ENCODE measurements around the gene SUZ12.
"Not testable (repeated sequence)": the region's sequence is repeated elsewhere in the genome, so short reads cannot be mapped to it uniquely, and the experiment has no call there.

DNA sequence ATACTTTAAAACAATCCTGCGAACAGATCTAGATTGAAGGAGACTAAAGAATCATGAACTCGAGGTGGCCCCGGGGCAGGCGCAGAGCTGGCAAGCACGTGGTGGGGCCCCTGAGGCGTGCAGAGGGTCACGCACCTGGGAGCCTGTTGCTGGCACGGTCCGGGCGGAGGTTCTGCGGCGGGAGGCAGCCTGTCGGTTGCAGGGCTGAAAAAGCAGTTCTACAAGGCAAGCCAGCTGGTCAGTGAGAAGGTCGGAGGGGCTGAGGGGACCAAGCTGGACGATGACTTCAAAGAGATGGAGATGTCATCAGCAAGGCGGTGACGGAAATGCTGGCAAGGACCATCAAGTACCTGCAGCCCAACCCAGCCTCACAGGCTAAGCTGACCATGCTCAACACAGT lies 103.4 kb downstream of the SUZ12 start:
- TF ChIP-seq, protein P1, sequence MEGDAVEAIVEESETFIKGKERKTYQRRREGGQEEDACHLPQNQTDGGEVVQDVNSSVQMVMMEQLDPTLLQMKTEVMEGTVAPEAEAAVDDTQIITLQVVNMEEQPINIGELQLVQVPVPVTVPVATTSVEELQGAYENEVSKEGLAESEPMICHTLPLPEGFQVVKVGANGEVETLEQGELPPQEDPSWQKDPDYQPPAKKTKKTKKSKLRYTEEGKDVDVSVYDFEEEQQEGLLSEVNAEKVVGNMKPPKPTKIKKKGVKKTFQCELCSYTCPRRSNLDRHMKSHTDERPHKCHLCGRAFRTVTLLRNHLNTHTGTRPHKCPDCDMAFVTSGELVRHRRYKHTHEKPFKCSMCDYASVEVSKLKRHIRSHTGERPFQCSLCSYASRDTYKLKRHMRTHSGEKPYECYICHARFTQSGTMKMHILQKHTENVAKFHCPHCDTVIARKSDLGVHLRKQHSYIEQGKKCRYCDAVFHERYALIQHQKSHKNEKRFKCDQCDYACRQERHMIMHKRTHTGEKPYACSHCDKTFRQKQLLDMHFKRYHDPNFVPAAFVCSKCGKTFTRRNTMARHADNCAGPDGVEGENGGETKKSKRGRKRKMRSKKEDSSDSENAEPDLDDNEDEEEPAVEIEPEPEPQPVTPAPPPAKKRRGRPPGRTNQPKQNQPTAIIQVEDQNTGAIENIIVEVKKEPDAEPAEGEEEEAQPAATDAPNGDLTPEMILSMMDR (IDR thresholded peaks at IDR 0.05): not testable (repeated sequence)
- not testable (repeated sequence) for TF ChIP-seq POLR2A, EP300 (IDR thresholded peaks at IDR 0.05)

All from ovary (tissue), 3 donors.